HCT116 (cell line): ENCODE data around the gene APC2. TPM values are rescaled to one million over a fixed set of nuclear protein-coding genes. Genes with fewer than 3 reads are reported as not detected.

Experiments
- ATAC-seq: fragments of 200-7000 bp; cut with Tn5 transposase; 2 replicates; pipeline ENCODE4 v1.9.1; 2020; ENCODE audit warnings: mild to moderate bottlenecking, moderate library complexity
- BruUV-seq: library from RNA; stranded (reverse); fragments of 400-500 nt; replicated peaks from 2 replicates; lab custom pipeline; 2021; lab: Mats Ljungman, UMichigan
- CTCF ChIA-PET: fragments of 300-600 bp; sonication (Branson Sonifier 250); formaldehyde crosslinking; loops from one replicate; lab custom pipeline; 2021; ENCODE audit warnings: antibody characterized with exemption; lab: Charles Lee
- POLR2A ChIA-PET: fragments of 300-600, 350-600 bp; sonication (Branson Sonifier 250); formaldehyde crosslinking; loops from one replicate; lab custom pipeline; 2021; ENCODE audit warnings: antibody characterized with exemption; lab: Charles Lee
- RAD21 ChIA-PET, 2 experiments: fragments of 300-600 bp; sonication (Branson Sonifier 250); formaldehyde crosslinking; loops; one replicate each; lab custom pipeline; 2023; ENCODE audit warnings: low total read pairs in 2 of 2; ENCODE audit not compliant: uncharacterized antibody in 2 of 2, unreplicated experiment in 2 of 2, low non-redundant PET in 1 of 2; lab: Charles Lee
- DNase-seq: peaks from one replicate; pipeline ENCODE4 v3.0.0-alpha.2; 2010; ENCODE audit warnings: low read depth, low spot score
- H2AFZ ChIP-seq: fragments of 200-600 bp; shearing (Covaris generic), sonication (generic); 2 replicates; pipeline ENCODE4 v1.6.1; 2017; ENCODE audit warnings: low read depth, mixed run types, mixed read lengths, antibody characterized with exemption, low read length; ENCODE audit not compliant: poor library complexity, severe bottlenecking
- H3K27ac ChIP-seq: 2 replicates; pipeline ENCODE4 v1.5.1; 2012; ENCODE audit warnings: low read depth, low read length
- H3K27me3 ChIP-seq: fragments of 200-600 bp; sonication (generic); 2 replicates; pipeline ENCODE4 v1.6.1; 2016; ENCODE audit warnings: mixed run types, low read length, mixed read lengths; ENCODE audit not compliant: insufficient read depth
- H3K36me3 ChIP-seq, 2 experiments: fragments of 200-500 bp in 1 of 2; fragments of 200-600 bp in 1 of 2; sonication (Bioruptor generic) in 1 of 2; sonication (generic) in 1 of 2; 2 replicates each; pipeline versions ENCODE4 v1.5.1 to v1.6.1; 2014 to 2016; ENCODE audit warnings: low read length in 2 of 2, inconsistent platforms in 1 of 2, mixed read lengths in 1 of 2, mixed run types in 1 of 2; ENCODE audit not compliant: insufficient read depth in 2 of 2, control insufficient read depth in 1 of 2
- H3K4me1 ChIP-seq, 2 experiments: fragments of 200-600 bp in 1 of 2; sonication (generic) in 1 of 2; 2 replicates each; pipeline versions ENCODE4 v1.5.1 to v1.6.1; 2012 to 2017; ENCODE audit warnings: low read length in 2 of 2, inconsistent platforms in 1 of 2, mild to moderate bottlenecking in 1 of 2, mixed read lengths in 1 of 2, mixed run types in 1 of 2, moderate library complexity in 1 of 2; ENCODE audit not compliant: insufficient read depth in 2 of 2, control insufficient read depth in 1 of 2
- H3K4me2 ChIP-seq: fragments of 200-600 bp; sonication (generic); 2 replicates; pipeline ENCODE4 v1.6.1; 2017; ENCODE audit warnings: mixed run types, low read length, mixed read lengths
- H3K4me3 ChIP-seq, 2 experiments: fragments of 200-600 bp in 1 of 2; sonication (generic) in 1 of 2; replicated peaks in 1 of 2; 2 replicates each; pipeline ENCODE4 v1.5.1; 2011 to 2016; ENCODE audit warnings: low read length in 2 of 2, control low read depth in 1 of 2, low read depth in 1 of 2, mild to moderate bottlenecking in 1 of 2, mixed read lengths in 1 of 2, mixed run types in 1 of 2
- H3K79me2 ChIP-seq: fragments of 200-600 bp; sonication (generic); 2 replicates; pipeline ENCODE4 v1.6.1; 2017; ENCODE audit warnings: mild to moderate bottlenecking, mixed run types, low read length, moderate library complexity, mixed read lengths; ENCODE audit not compliant: insufficient read depth
- H3K9ac ChIP-seq: fragments of 200-600 bp; sonication (generic); 2 replicates; pipeline ENCODE4 v1.6.1; 2016; ENCODE audit warnings: low read length, mixed read lengths
- H3K9me2 ChIP-seq: fragments of 200-600 bp; sonication (generic), shearing (Covaris generic); 2 replicates; pipeline ENCODE4 v1.6.1; 2017; ENCODE audit warnings: mixed run types, mild to moderate bottlenecking, moderate library complexity; ENCODE audit not compliant: insufficient read depth
- H3K9me3 ChIP-seq, 2 experiments: fragments of 200-500 bp in 1 of 2; fragments of 200-600 bp in 1 of 2; sonication (Bioruptor generic) in 1 of 2; sonication (generic) in 1 of 2; 2 replicates each; pipeline ENCODE4 v1.6.1; 2014 to 2017; ENCODE audit warnings: low read length in 2 of 2, mixed read lengths in 2 of 2, inconsistent platforms in 1 of 2, low read depth in 1 of 2, mild to moderate bottlenecking in 1 of 2, mixed run types in 1 of 2, moderate library complexity in 1 of 2; ENCODE audit not compliant: control insufficient read depth in 1 of 2, insufficient read depth in 1 of 2
- H4K20me1 ChIP-seq: fragments of 200-600 bp; sonication (generic), shearing (Covaris generic); 2 replicates; pipeline ENCODE4 v1.6.1; 2017; ENCODE audit warnings: mixed run types, mild to moderate bottlenecking, moderate library complexity; ENCODE audit not compliant: insufficient read depth
- FOSL1 ChIP-seq: IDR thresholded peaks from 2 replicates; pipeline ENCODE4 v1.6.1; 2012; ENCODE audit warnings: low read depth
- JUND ChIP-seq: IDR thresholded peaks from 2 replicates; pipeline ENCODE4 v1.6.1; 2012
- SIN3A ChIP-seq: IDR thresholded peaks from 2 replicates; pipeline ENCODE4 v1.6.1; 2012; ENCODE audit warnings: low read depth
- TCF7L2 ChIP-seq: IDR thresholded peaks from 2 replicates; pipeline ENCODE4 v1.7.0; 2011; ENCODE audit warnings: borderline replicate concordance, inconsistent platforms; ENCODE audit not compliant: insufficient read depth, insufficient read length; ENCODE audit errors: extremely low read depth
- intact Hi-C: fragments of 100-400 bp; cut with micrococcal nuclease; formaldehyde crosslinking; loops from 2 replicates; pipeline ENCODE4 v1.10.0; 2022
- total RNA-seq: library from RNA; stranded (reverse); gene quantifications from one replicate; pipeline ENCODE4 v1.2.1, GENCODE V29; 2021; ENCODE audit not compliant: unreplicated experiment
- TF ChIP-seq, protein P1 (sequence below), 3 experiments: fragments of 200-600 bp in 1 of 3; sonication (generic) in 1 of 3; IDR thresholded peaks in 2 of 3; conservative IDR thresholded peaks in 1 of 3; 2 replicates each; pipeline ENCODE4 v1.5.1; 2012 to 2017; ENCODE audit warnings: low read depth in 2 of 3, low read length in 2 of 3, antibody characterized with exemption in 1 of 3, borderline replicate concordance in 1 of 3, control low read depth in 1 of 3, mild to moderate bottlenecking in 1 of 3, mixed read lengths in 1 of 3, mixed run types in 1 of 3, moderate library complexity in 1 of 3; ENCODE audit not compliant: insufficient read depth in 1 of 3
- TF ChIP-seq, protein P2 (sequence below): IDR thresholded peaks from 2 replicates; pipeline ENCODE4 v1.6.1; 2012

The APC2 gene
- total RNA-seq, 1 experiment from 2014 or later: 1.6 TPM

DNA sequence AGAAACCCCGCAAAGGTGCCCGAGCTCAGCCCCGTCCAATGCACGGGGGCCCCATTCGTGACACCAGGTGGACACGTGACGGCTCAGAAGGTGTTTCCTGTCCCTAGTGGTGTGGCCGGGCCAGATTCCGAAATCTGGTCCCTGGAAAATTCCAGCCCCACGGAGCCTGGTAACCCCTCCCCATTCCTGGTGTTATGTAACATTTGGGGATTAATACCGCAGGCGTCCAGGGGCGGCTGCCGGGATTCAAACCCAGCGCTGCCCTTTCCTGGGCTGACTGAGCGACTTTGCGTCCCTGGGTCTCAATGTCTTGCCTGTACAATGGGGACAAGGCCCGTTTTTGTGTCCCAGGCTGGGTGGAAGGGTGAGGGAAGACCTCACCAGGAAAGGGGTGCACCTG, 72.9 kb downstream of the APC2 start:
- Histone ChIP-seq H3K79me2 (no peaks in the 10 kb centered on the region), H3K4me1 (no peaks in the 10 kb centered on the region), H3K27me3 (no peaks in the 10 kb centered on the region), H3K27ac (no peak overlapping the region), H2AFZ (no peak overlapping the region), H3K9me2 (no peaks in the 10 kb centered on the region), H3K9me3 (no peaks in the 10 kb centered on the region), H3K4me3 (no peak overlapping the region), H4K20me1 (no peaks in the 10 kb centered on the region), H3K9ac (no peak overlapping the region), H3K4me2 (no peak overlapping the region), H3K36me3 (no peaks in the 10 kb centered on the region)
- intact Hi-C loops: no loop called here
- ChIA-PET CTCF (no interaction called here), RAD21 (no interaction called here), POLR2A (no interaction called here)
- no TSS peak for BruUV-seq
- no peak for ATAC-seq
- TF ChIP-seq, protein P1, sequence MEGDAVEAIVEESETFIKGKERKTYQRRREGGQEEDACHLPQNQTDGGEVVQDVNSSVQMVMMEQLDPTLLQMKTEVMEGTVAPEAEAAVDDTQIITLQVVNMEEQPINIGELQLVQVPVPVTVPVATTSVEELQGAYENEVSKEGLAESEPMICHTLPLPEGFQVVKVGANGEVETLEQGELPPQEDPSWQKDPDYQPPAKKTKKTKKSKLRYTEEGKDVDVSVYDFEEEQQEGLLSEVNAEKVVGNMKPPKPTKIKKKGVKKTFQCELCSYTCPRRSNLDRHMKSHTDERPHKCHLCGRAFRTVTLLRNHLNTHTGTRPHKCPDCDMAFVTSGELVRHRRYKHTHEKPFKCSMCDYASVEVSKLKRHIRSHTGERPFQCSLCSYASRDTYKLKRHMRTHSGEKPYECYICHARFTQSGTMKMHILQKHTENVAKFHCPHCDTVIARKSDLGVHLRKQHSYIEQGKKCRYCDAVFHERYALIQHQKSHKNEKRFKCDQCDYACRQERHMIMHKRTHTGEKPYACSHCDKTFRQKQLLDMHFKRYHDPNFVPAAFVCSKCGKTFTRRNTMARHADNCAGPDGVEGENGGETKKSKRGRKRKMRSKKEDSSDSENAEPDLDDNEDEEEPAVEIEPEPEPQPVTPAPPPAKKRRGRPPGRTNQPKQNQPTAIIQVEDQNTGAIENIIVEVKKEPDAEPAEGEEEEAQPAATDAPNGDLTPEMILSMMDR (IDR thresholded peaks at IDR 0.05 in 2 of 3, conservative IDR thresholded peaks at IDR 0.05 in 1 of 3; ENCODE audit: borderline replicate concordance in 1 of 3, insufficient read depth in 1 of 3, low read depth in 2 of 3, low read length in 2 of 3): no peak
- TF ChIP-seq FOSL1: no peak
- no peak for TF ChIP-seq TCF7L2
- TF ChIP-seq, protein P2, sequence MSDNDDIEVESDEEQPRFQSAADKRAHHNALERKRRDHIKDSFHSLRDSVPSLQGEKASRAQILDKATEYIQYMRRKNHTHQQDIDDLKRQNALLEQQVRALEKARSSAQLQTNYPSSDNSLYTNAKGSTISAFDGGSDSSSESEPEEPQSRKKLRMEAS: no peak
- TF ChIP-seq JUND: no peak
- TF ChIP-seq SIN3A: no peak
- DNase-seq: no peak

Other genes starting within 250 kb of the APC2 start
- gene STK11, start 244.3 kb upstream of the APC2 start, total RNA-seq: 86.9 TPM
- 23.8 TPM for gene CBARP, start 212.1 kb upstream of the APC2 start, total RNA-seq
- gene ATP5F1D, start 208.4 kb upstream of the APC2 start, total RNA-seq: 428 TPM
- gene MIDN, start 201.5 kb upstream of the APC2 start, total RNA-seq: 146 TPM
- gene CIRBP, start 180.8 kb upstream of the APC2 start, total RNA-seq: 276 TPM
- 77.1 TPM for gene FAM174C, start 174.6 kb upstream of the APC2 start, total RNA-seq
- 12.2 TPM for gene EFNA2, start 164.2 kb upstream of the APC2 start, total RNA-seq
- 114 TPM for gene NDUFS7, start 66.2 kb upstream of the APC2 start, total RNA-seq
- 102 TPM for gene GAMT, start 48.6 kb upstream of the APC2 start, total RNA-seq
- gene DAZAP1, start 42.5 kb upstream of the APC2 start, total RNA-seq: 191 TPM
- 1,862 TPM for gene RPS15, start 11.7 kb upstream of the APC2 start, total RNA-seq
- gene C19orf25, start 29.1 kb downstream of the APC2 start, total RNA-seq: 48.8 TPM
- gene PCSK4, start 40.2 kb downstream of the APC2 start, total RNA-seq: 11.1 TPM
- gene REEP6, start 41.1 kb downstream of the APC2 start, total RNA-seq: 53.9 TPM
- 24.0 TPM for gene ADAMTSL5, start 62.9 kb downstream of the APC2 start, total RNA-seq
- gene PLK5, start 74.0 kb downstream of the APC2 start, total RNA-seq: not detected
- gene MEX3D, start 118.2 kb downstream of the APC2 start, total RNA-seq: 69.2 TPM
- 85.7 TPM for gene MBD3, start 142.7 kb downstream of the APC2 start, total RNA-seq
- 303 TPM for gene UQCR11, start 155.3 kb downstream of the APC2 start, total RNA-seq
- gene TCF3, start 202.5 kb downstream of the APC2 start, total RNA-seq: 208 TPM